GM21381 (cell line): ENCODE measurements around the gene SOX1.

ENCODE experiments used
- ATAC-seq: cut with Tn5 transposase; IDR thresholded peaks from one replicate; pipeline ENCODE4 v1.9.1; 2021; ENCODE audit warnings: mild to moderate bottlenecking, moderate library complexity; ENCODE audit not compliant: unreplicated experiment

The SOX1 gene

GRCh38 chr13:112105244-112105681, 38.3 kb downstream of the SOX1 start:
- ATAC-seq = no peak

GRCh38 chr13:112105892-112106291, 38.9 kb downstream of the SOX1 start:
- ATAC-seq = no peak

DNA sequence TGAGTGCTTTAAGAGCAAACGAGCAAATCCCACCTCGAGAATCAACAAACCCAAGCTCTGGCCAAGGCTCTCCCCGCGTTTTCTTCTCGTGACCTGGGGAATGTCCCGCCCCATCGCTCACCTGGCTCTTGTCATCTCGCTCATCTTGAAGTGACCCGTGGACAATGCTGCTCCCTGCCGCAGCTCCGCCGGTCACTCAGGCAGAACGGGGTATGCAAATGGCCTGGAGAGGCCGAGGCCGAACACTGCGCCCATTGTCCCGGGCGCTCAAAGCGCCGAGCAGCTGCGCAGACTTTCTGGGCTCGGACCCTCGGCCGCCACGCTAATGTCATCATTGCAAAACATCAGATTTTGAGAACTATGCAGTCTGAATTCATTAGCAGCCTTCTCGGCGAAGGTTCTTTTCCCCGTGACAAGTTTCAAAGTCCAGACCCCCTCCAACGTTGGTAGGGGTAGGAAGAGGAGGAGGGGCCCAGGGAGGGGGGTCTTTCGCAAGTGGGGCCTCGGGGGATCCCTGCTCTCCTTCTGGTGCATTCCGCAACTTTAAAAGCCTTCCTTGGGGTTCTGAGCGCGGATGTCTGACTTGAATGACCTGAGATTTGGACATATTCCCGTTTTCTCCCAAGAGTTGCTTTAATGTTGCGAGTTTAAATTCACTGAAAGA, 39.7 kb downstream of the SOX1 start:
- ATAC-seq = no peak

GRCh38 chr13:112107289-112107688, 40.3 kb downstream of the SOX1 start:
- ATAC-seq = no peak

DNA sequence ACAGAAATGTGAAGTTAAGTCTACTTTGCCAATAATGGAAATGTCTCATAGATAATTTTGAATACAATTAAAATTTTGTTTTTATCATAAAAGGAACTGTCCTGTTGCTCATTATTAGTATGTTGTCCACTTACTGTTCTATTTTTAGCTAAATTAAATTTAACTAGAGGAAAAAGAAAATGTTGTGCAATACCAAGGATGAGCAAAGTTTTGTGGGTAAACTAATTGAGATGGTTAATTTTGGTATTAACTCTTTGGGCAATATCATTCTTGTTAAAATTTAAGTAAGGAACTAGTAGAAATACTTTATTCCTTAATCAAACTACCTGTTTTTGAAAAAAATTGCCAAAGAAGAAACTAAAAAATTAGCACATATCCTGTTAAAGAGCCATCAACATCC, 43.5 kb downstream of the SOX1 start:
- ATAC-seq = no peak

GRCh38 chr13:112111239-112111857, 44.4 kb downstream of the SOX1 start:
- ATAC-seq = no peak

GRCh38 chr13:112112534-112113276, 45.8 kb downstream of the SOX1 start:
- ATAC-seq = no peak

- no peak for ATAC-seq
Observed at GRCh38 chr13:112113348-112113747, 46.4 kb downstream of the SOX1 start.

DNA sequence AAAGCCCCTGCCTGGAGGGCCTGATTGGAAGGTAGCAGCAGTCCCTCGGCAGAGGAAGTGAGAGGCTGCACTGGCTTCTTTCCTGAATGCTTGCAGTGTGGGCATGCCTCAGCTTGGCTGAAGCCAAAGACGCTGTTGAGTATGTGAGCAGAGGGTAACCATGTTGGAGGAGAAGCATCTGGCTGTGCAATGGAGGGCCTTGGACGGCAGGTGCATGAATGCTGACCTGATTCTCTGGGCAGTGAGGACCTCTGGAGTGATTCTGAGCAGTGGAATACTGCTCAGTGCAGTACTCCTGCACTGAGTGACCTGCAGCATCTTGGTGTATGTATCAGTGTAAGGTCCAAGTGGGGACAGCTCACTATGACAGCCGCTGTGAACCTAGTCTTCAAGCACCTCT, 46.9 kb downstream of the SOX1 start:
- no peak for ATAC-seq

DNA sequence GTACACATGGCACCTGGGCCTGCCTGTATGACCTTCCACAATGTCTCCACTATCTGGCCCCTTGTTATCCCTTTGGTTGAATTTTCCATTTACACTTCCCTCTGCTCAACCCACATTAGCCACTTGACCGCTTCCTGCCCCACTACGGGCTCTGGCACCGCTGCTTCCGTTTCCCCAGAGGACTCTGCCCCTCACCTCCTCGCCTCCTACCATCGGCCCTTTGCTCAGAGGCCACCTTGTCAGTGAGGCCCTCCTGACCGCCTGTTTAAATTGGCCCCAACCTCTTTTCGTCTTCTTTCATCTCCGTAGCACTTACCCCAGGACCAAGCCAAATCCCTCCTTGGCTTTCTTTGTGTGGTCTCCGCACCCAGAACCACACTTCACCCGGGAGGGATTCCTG, 47.4 kb downstream of the SOX1 start:
- ATAC-seq = no peak

GRCh38 chr13:112115403-112116091, 48.6 kb downstream of the SOX1 start:
- no peak for ATAC-seq

GRCh38 chr13:112116187-112116950, 49.4 kb downstream of the SOX1 start:
- no peak for ATAC-seq

GRCh38 chr13:112117258-112117954, 50.5 kb downstream of the SOX1 start:
- no peak for ATAC-seq

GRCh38 chr13:112117955-112118302, 51.0 kb downstream of the SOX1 start:
- no peak for ATAC-seq

DNA sequence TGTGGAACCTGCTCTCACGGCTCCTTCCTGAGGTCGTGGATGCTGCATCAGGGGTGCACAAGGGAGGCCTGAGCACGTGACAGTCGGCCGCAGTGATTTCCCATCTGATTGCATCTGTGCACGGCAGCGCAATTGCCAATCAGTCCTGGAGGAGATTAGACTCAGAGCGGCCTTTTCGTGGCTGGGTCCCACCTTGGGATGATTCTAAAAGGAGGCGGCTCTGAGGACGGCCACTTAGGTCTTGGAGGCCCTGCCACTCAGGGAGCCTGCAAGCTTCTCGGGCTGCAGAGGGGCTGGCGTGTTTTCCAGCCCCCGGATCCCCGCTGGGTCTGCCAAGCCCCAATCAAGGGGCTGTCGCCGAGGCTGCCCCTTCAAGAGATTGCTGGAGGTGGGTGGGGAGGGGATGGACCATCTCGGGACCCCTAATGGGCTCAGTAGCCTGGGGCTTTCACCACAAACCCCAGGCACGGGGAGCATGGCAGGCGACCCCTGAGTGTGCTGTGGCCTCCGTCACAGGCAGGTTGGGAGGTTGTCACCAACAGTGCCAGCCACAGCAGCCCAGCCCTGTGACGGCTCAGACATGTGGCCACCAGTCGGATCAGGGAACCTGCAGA, 51.6 kb downstream of the SOX1 start:
- no peak for ATAC-seq

DNA sequence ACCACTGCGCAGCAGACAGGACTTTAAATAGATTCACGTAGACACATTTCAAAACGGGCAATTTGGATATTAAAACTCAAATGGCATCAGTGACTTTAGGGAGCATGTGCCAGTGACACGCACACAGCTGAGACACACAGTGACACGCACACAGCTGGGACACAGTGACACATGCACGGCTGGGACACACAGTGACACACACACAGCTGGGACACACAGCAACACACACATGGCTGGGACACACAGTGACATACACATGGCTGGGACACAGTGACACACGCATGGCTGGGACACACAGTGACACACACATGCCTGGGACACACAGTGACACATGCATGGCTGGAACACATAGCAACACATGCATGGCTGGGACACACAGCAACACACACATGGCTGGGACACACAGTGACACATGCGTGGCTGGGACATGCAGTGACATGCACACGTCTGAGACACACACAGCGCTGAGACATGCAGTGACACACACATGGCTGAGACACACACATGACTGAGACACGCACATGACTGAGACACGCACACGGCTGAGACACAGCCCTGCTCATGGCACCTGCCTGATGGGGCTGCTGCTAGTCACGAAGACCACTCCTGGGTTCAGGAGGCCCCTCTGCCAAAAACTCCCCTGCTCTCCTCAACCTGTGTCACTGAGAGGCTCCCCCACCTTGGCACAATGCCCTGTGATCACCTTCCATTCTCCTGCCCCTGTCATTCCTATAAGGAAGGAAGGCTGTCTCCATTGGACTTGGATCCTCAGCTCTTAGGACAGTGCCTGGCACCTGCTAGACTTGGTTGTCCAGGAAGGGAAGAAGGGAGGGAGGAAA, 52.5 kb downstream of the SOX1 start:
- no peak for ATAC-seq

DNA sequence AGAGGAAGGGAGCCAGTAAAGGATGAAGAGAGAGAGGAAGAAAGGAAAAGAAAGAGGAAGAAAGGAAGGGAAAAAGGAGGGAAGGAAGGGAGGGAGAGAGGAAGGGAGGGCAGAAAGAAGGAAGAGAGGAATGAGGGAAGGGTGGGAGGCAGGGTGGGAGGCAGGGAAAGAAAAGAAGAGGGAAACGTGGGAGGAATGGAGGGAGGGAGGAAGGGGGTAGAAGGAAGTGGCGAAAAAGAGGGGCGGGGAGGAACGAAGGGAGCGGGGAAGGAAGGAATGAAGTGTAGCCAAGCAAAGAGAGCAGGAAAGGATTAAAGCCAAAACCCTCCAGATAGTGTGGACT, 53.1 kb downstream of the SOX1 start:
- ATAC-seq = no peak
